BLaER1 (cell line): ENCODE results near the gene PIK3R5.

ENCODE experiments used
- H3K27ac ChIP-seq: shearing (Covaris generic); formaldehyde crosslinking; 2 replicates; pipeline ENCODE4 v1.8.1; 2022
- H3K27me3 ChIP-seq: shearing (Covaris generic); formaldehyde crosslinking; 2 replicates; pipeline ENCODE4 v1.8.1; 2022
- H3K36me3 ChIP-seq: shearing (Covaris generic); formaldehyde crosslinking; 2 replicates; pipeline ENCODE4 v1.8.1; 2022
- H3K4me1 ChIP-seq: shearing (Covaris generic); formaldehyde crosslinking; 2 replicates; pipeline ENCODE4 v1.8.1; 2022
- H3K4me2 ChIP-seq: shearing (Covaris generic); formaldehyde crosslinking; 2 replicates; pipeline ENCODE4 v1.8.1; 2022
- H3K4me3 ChIP-seq: shearing (Covaris generic); formaldehyde crosslinking; 2 replicates; pipeline ENCODE4 v1.8.1; 2022
- H3K9ac ChIP-seq: shearing (Covaris generic); formaldehyde crosslinking; 2 replicates; pipeline ENCODE4 v1.8.1; 2022
- H3K9me3 ChIP-seq: shearing (Covaris generic); formaldehyde crosslinking; 2 replicates; pipeline ENCODE4 v1.8.1; 2022
- H4K20me1 ChIP-seq: shearing (Covaris generic); formaldehyde crosslinking; 2 replicates; pipeline ENCODE4 v1.8.1; 2022
- Cebpa-rat ChIP-seq: shearing (Covaris generic); IDR thresholded peaks from 2 replicates; pipeline ENCODE4 v1.8.1; 2022

The PIK3R5 gene

DNA sequence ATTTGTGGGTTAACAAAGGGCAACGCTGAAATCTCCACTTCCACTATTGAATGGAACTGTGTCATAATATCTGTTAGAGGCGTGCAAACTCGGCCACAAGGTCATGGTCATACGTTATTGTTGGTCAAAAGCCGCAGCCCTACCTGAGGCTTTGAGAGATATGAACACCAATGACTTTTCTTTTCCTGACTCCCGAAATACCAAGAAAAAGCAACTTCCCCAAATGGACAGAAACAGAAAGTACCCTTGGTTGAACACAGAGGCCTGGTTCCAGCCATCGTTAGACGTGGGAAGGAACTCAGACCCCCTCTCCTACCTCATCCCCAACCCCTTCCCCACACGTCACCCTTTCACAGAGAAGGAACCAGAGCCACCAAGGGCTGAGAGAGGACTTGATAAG is 1.4 kb upstream of the PIK3R5 start:
- Histone ChIP-seq H3K4me3 (no peak overlapping the region), H3K9me3 (peaks cover 7% of the 10 kb centered on the region; the same call in 1 of the 2 replicates), H3K36me3 (no peaks in the 10 kb centered on the region), H3K27me3 (no peaks in the 10 kb centered on the region), H3K27ac (no peak overlapping the region), H3K4me1 (peaks cover 45% of the 10 kb centered on the region), H3K9ac (no peak overlapping the region), H3K4me2 (peak overlapping the region; percentile 98), H4K20me1 (peaks cover 23% of the 10 kb centered on the region)
- no peak for TF ChIP-seq Cebpa-rat

DNA sequence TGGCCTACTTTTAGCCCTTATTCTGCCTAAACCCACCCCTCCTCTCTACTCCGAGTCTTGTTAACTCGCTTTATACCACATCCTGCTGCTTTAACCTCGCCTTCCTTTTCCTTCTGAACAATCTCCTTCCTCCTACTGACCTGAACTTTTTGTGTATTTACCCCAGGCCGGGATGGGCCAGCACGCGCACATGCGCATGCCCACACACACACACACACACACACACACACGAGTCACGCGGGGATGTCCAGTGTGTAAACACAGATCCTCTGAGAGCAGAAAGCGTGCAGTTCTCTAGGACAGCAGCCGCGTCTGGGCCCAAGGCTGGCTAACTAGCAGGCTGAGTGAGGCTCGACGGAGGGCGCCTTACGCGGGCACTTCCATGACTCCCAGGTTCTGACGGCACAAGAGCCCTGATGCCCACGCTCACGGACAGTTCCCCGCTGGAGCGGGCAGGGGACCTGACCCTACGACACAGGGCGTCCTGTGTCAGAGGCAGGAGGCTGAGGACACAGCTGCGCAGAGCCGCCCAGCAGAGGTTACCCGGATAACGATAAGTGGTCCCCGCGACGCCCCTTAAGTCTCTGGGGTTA is 610 bp downstream of the PIK3R5 start:
- no peak for TF ChIP-seq Cebpa-rat
- peak overlapping the region; percentile 80 for H3K4me3 ChIP-seq
- peaks cover 58% of the 10 kb centered on the region for H3K4me1 ChIP-seq
- peaks cover 7% of the 10 kb centered on the region; the same call in 1 of the 2 replicates for H3K9me3 ChIP-seq
- H4K20me1 ChIP-seq, result peaks cover 41% of the 10 kb centered on the region
- H3K27me3 ChIP-seq, result no peaks in the 10 kb centered on the region
- H3K27ac ChIP-seq, result peak overlapping the region; percentile 75
- peak overlapping the region; percentile 79 for H3K9ac ChIP-seq
- H3K4me2 ChIP-seq, result peak overlapping the region; percentile 98
- H3K36me3 ChIP-seq, result no peaks in the 10 kb centered on the region

GRCh38 chr17:8963647-8964258 is 1.8 kb downstream of the PIK3R5 start:
- no peak for TF ChIP-seq Cebpa-rat

GRCh38 chr17:8963014-8963413 is 2.5 kb downstream of the PIK3R5 start:
- no peak overlapping the region for H3K4me3 ChIP-seq
- peak overlapping the region; percentile 98 for H3K4me2 ChIP-seq
- no peaks in the 10 kb centered on the region for H3K36me3 ChIP-seq
- H3K9me3 ChIP-seq, result peaks cover 3% of the 10 kb centered on the region; the same call in 1 of the 2 replicates
- H3K27me3 ChIP-seq, result no peaks in the 10 kb centered on the region
- H3K9ac ChIP-seq, result no peak overlapping the region
- H4K20me1 ChIP-seq, result peaks cover 60% of the 10 kb centered on the region
- no peak for TF ChIP-seq Cebpa-rat
- H3K27ac ChIP-seq, result no peak overlapping the region
- H3K4me1 ChIP-seq, result peaks cover 77% of the 10 kb centered on the region

More at GRCh38 chr17:8963647-8964258, 1.8 kb downstream of the PIK3R5 start:
- Histone ChIP-seq H3K4me2 (peak overlapping the region; percentile 98), H3K36me3 (no peaks in the 10 kb centered on the region), H3K27ac (no peak overlapping the region), H3K9me3 (peaks cover 7% of the 10 kb centered on the region; the same call in 1 of the 2 replicates), H3K9ac (no peak overlapping the region), H4K20me1 (peaks cover 52% of the 10 kb centered on the region), H3K4me3 (no peak overlapping the region), H3K4me1 (peaks cover 70% of the 10 kb centered on the region), H3K27me3 (no peaks in the 10 kb centered on the region)

DNA sequence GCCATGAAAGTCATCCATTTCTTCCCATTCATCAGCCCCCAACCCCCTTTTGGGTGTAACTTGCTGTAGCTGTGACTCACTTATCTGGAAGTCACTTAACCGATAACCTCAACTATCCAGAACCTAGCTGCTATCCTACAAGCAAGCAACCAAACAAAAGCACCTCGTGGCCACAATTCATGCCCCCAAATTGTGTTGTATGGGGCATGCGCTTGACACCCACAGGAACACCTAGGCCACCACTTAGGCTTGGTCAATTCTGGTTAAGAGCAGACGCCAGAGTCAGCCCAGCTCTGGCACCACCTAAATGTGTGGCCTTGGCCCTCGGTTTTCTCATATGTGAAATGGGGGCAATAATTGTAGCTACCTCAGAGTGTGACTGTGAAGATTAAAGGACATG is 3.7 kb downstream of the PIK3R5 start:
- peaks cover 70% of the 10 kb centered on the region for H4K20me1 ChIP-seq
- TF ChIP-seq Cebpa-rat, result no peak
- no peak overlapping the region for H3K4me3 ChIP-seq
- peaks cover 81% of the 10 kb centered on the region for H3K4me1 ChIP-seq
- no peaks in the 10 kb centered on the region for H3K27me3 ChIP-seq
- no peak overlapping the region for H3K9ac ChIP-seq
- H3K27ac ChIP-seq, result no peak overlapping the region
- H3K4me2 ChIP-seq, result no peak overlapping the region
- no peaks in the 10 kb centered on the region for H3K9me3 ChIP-seq
- no peaks in the 10 kb centered on the region for H3K36me3 ChIP-seq

- Histone ChIP-seq H3K4me3 (no peak overlapping the region), H3K9me3 (no peaks in the 10 kb centered on the region), H3K27ac (no peak overlapping the region), H3K27me3 (no peaks in the 10 kb centered on the region), H3K36me3 (no peaks in the 10 kb centered on the region), H4K20me1 (peaks cover 77% of the 10 kb centered on the region), H3K4me2 (peak overlapping the region; percentile 35; the same call in 1 of the 2 replicates), H3K4me1 (peaks cover 82% of the 10 kb centered on the region), H3K9ac (no peak overlapping the region)
- TF ChIP-seq Cebpa-rat, result no peak
Measured at GRCh38 chr17:8960325-8961140, 5.0 kb downstream of the PIK3R5 start.

DNA sequence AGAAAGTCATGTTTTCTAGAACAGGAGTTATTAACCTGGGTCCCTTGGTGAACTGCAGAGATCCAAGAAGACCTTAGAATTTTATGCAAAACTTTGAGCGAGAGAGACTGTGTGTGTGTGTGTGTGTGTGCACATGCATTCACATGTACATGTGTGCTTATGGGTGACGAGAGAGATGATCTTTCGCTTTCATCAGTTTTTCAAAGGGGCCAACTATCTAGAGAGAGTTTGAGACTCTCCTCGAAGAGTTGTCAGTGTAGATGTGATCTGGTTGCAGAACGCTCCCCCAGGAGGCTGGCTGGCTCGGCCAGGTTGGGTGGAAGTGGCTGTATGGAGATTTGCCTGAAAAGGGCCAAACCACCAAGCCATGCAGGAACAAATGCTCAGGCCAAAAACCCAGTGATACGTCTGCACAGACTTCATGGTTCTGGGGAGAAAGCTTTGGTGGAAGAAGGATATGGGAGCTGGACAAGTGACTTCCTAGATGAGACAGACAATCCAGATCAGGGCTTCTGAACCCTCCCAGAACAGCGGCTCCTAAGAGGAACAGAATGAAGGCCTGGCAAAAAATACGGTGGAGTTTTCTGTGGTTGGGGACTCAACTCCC is 6.1 kb downstream of the PIK3R5 start:
- Histone ChIP-seq H4K20me1 (peaks cover 80% of the 10 kb centered on the region), H3K4me1 (peaks cover 83% of the 10 kb centered on the region), H3K4me3 (no peak overlapping the region), H3K9me3 (no peaks in the 10 kb centered on the region), H3K27ac (no peak overlapping the region), H3K27me3 (no peaks in the 10 kb centered on the region), H3K9ac (no peak overlapping the region), H3K36me3 (no peaks in the 10 kb centered on the region), H3K4me2 (peak overlapping the region; percentile 60)
- TF ChIP-seq Cebpa-rat, result no peak

DNA sequence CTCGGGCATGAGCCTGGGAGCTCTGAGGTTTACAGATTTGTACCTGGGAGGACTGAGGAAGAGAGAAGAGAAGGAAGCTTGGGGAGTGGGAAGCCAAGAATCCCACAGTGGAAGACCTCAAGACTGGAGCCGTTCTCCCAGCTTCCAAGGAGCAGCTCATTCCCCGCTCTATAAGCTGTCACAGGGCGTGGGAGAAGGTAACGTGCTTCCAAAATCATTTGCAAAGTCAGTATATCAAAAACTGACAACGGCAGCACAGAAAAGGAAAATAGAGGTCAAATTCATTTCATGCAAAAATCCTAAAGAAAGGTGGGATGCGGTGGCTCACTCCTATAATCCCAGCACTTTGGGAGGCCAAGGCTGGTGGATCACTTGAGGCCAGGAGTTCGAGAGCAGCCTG is 7.8 kb downstream of the PIK3R5 start:
- Histone ChIP-seq H3K4me2 (peak overlapping the region; percentile 60; the same call in 1 of the 2 replicates), H3K4me1 (peaks cover 78% of the 10 kb centered on the region), H3K27me3 (no peaks in the 10 kb centered on the region), H3K9ac (no peak overlapping the region), H4K20me1 (peaks cover 63% of the 10 kb centered on the region), H3K4me3 (no peak overlapping the region), H3K36me3 (no peaks in the 10 kb centered on the region), H3K27ac (no peak overlapping the region), H3K9me3 (no peaks in the 10 kb centered on the region)
- TF ChIP-seq Cebpa-rat, result no peak

- Histone ChIP-seq H3K36me3 (no peaks in the 10 kb centered on the region), H3K27me3 (no peaks in the 10 kb centered on the region), H3K9ac (no peak overlapping the region), H3K4me1 (peaks cover 66% of the 10 kb centered on the region), H4K20me1 (peaks cover 54% of the 10 kb centered on the region; the same call in 1 of the 2 replicates), H3K9me3 (peaks cover 7% of the 10 kb centered on the region; the same call in 1 of the 2 replicates), H3K4me2 (0 out of 2 replicates have a peak overlapping the region, but pooled peaks have one; percentile 73), H3K4me3 (no peak overlapping the region), H3K27ac (no peak overlapping the region)
- TF ChIP-seq Cebpa-rat, result no peak
Measured at GRCh38 chr17:8956465-8956902, 9.0 kb downstream of the PIK3R5 start.
